Suprapubic skin (tissue), 4 donors: ENCODE data around the gene FOXJ3. TPM values are rescaled to one million over a fixed set of nuclear protein-coding genes. Genes with fewer than 3 reads are reported as not detected.

Experiments used
- DNase-seq, 2 donors: peaks; one replicate each; pipeline ENCODE4 v3.0.0-alpha.2; 2019; ENCODE audit warnings: low spot score in 2 of 2
- H3K27ac ChIP-seq: fragments of 200-600 bp; sonication (generic); one replicate; pipeline ENCODE4 v1.5.1; 2019
- H3K27me3 ChIP-seq: fragments of 200-600 bp; sonication (generic); one replicate; pipeline ENCODE4 v1.5.1; 2019
- H3K36me3 ChIP-seq: fragments of 200-600 bp; sonication (generic); one replicate; pipeline ENCODE4 v1.5.1; 2019
- H3K4me1 ChIP-seq: fragments of 200-600 bp; sonication (generic); one replicate; pipeline ENCODE4 v1.5.1; 2019
- H3K4me3 ChIP-seq: fragments of 200-600 bp; sonication (generic); one replicate; pipeline ENCODE4 v1.5.1; 2019; ENCODE audit warnings: mild to moderate bottlenecking
- H3K9me3 ChIP-seq: fragments of 200-600 bp; sonication (generic); one replicate; pipeline ENCODE4 v1.5.1; 2019
- CTCF ChIP-seq, 2 donors: fragments of 200-600 bp in 1 of 2; fragments of 450-650 bp in 1 of 2; sonication (generic) in 1 of 2; IDR thresholded peaks; one replicate each; pipeline ENCODE4 v1.5.1; 2016 to 2019; ENCODE audit warnings: antibody characterized with exemption in 2 of 2, mild to moderate bottlenecking in 1 of 2, moderate library complexity in 1 of 2
- EP300 ChIP-seq: sonication (generic); formaldehyde crosslinking; IDR thresholded peaks from one replicate; pipeline ENCODE4 v1.6.1; 2017; ENCODE audit warnings: antibody characterized with exemption
- POLR2A ChIP-seq, 2 donors: fragments of 450-650 bp; IDR thresholded peaks; one replicate each; pipeline ENCODE4 v1.6.1; 2017; ENCODE audit warnings: antibody characterized with exemption in 2 of 2, mild to moderate bottlenecking in 2 of 2, moderate library complexity in 2 of 2
- POLR2AphosphoS5 ChIP-seq, 3 donors: sonication (generic); formaldehyde crosslinking; IDR thresholded peaks; one replicate each; pipeline ENCODE4 v1.6.1; 2017; ENCODE audit warnings: antibody characterized with exemption in 3 of 3
- WGBS: methylation state at CpG from one replicate; pipeline ENCODE4 v1.1.5; 2018; 5-methylcytosine and 5-hydroxymethylcytosine counted together
- total RNA-seq, 4 donors: library from RNA; depleted of rRNA; stranded (reverse); fragments of >200 nt; gene quantifications; one replicate each; pipeline ENCODE4 v1.1.0, GENCODE V29; 2016

The FOXJ3 gene
- total RNA-seq, 4 donors from 2014 or later: 37.0 to 71.0 (median 41.1) TPM

GRCh38 chr1:42282024-42282579 lies 52.9 kb downstream of the FOXJ3 start:
- WGBS: 80% methylated on average over 2 of the region's 2 CpGs
- H3K27me3 ChIP-seq: no peaks in the 10 kb centered on the region
- TF ChIP-seq POLR2AphosphoS5 (IDR thresholded peaks at IDR 0.05) (no peak), POLR2A (IDR thresholded peaks at IDR 0.05) (no peak), CTCF (IDR thresholded peaks at IDR 0.05) (no peak), EP300 (no peak)
- no peaks in the 10 kb centered on the region for H3K9me3 ChIP-seq
- H3K4me3 ChIP-seq: no peak overlapping the region
- H3K4me1 ChIP-seq: no peaks in the 10 kb centered on the region
- H3K36me3 ChIP-seq: peaks cover 4% of the 10 kb centered on the region
- H3K27ac ChIP-seq: no peak overlapping the region
- no peak for DNase-seq

GRCh38 chr1:42280821-42281220 lies 54.2 kb downstream of the FOXJ3 start:
- no peak for DNase-seq
- Histone ChIP-seq H3K4me3 (no peak overlapping the region), H3K27ac (no peak overlapping the region), H3K9me3 (no peaks in the 10 kb centered on the region), H3K4me1 (no peaks in the 10 kb centered on the region), H3K36me3 (peaks cover 12% of the 10 kb centered on the region), H3K27me3 (no peaks in the 10 kb centered on the region)
- WGBS: 92% methylated on average over 1 of the region's 1 CpG
- TF ChIP-seq POLR2A (IDR thresholded peaks at IDR 0.05) (no peak), EP300 (no peak), CTCF (IDR thresholded peaks at IDR 0.05) (no peak), POLR2AphosphoS5 (IDR thresholded peaks at IDR 0.05) (no peak)

GRCh38 chr1:42279055-42279454 lies 56.0 kb downstream of the FOXJ3 start:
- Histone ChIP-seq H3K36me3 (peaks cover 25% of the 10 kb centered on the region), H3K27me3 (no peaks in the 10 kb centered on the region), H3K27ac (no peak overlapping the region), H3K4me1 (no peaks in the 10 kb centered on the region), H3K9me3 (no peaks in the 10 kb centered on the region), H3K4me3 (no peak overlapping the region)
- no peak for TF ChIP-seq POLR2AphosphoS5 (IDR thresholded peaks at IDR 0.05)
- no peak for DNase-seq
- 67% methylated on average over 2 of the region's 2 CpGs for WGBS

DNA sequence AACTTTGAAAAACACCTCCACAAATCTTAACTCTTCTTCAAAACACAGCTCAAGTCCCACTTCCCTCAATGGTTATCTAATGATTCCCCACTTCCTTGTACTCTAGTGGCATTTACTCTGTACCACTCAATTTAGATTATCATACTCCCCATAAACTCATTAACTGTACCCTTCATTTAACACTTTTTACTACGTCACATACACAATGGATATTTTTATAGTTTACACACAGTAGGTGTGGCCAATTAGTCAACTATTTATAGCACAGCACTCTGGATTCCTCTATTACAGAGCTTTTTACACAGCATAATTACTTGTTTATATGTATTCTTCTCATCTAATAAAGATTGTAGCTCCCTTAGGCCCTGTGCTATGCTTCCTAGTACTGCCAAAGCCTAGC lies 62.1 kb downstream of the FOXJ3 start:
- no peak overlapping the region for H3K4me3 ChIP-seq
- WGBS: 83% methylated on average over 1 of the region's 1 CpG

DNA sequence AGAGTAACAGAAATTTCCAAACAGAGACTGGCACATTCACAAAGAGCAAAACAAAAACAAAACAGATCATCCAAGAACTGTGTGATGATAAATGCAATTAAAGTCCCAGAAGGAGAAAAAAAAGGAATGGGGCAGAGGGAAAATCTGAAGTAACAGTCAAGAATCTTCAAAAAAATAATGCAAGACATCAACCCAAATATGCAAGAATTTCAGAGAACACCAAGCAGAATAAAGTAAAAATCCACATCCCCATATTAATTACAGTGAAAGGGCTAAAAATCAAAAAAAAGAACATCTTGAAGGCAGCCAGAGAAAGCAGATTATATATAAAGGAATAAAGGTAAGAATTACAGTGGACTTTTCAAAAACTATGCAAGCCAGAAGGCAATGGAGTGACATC lies 67.1 kb downstream of the FOXJ3 start:
- Histone ChIP-seq H3K36me3 (no peaks in the 10 kb centered on the region), H3K27ac (no peak overlapping the region), H3K4me1 (peaks cover 8% of the 10 kb centered on the region), H3K4me3 (no peak overlapping the region), H3K27me3 (no peaks in the 10 kb centered on the region), H3K9me3 (no peaks in the 10 kb centered on the region)
- no peak for DNase-seq
- TF ChIP-seq EP300: no peak
- no peak for TF ChIP-seq POLR2A (IDR thresholded peaks at IDR 0.05)
- TF ChIP-seq CTCF (IDR thresholded peaks at IDR 0.05): no peak
- no peak for TF ChIP-seq POLR2AphosphoS5 (IDR thresholded peaks at IDR 0.05)

More for the DNA sequence above, 62.1 kb downstream of the FOXJ3 start:
- Histone ChIP-seq H3K9me3 (no peaks in the 10 kb centered on the region), H3K36me3 (peaks cover 21% of the 10 kb centered on the region), H3K27me3 (no peaks in the 10 kb centered on the region), H3K27ac (no peak overlapping the region), H3K4me1 (no peaks in the 10 kb centered on the region)
- TF ChIP-seq EP300 (no peak), CTCF (IDR thresholded peaks at IDR 0.05) (no peak), POLR2A (IDR thresholded peaks at IDR 0.05) (no peak), POLR2AphosphoS5 (IDR thresholded peaks at IDR 0.05) (no peak)
- no peak for DNase-seq
